SJSA1 (cell line): ENCODE measurements around the gene PLK3. TPM values are rescaled to one million over a fixed set of nuclear protein-coding genes. Genes with fewer than 3 reads are reported as not detected.
"Not testable (repeated sequence)": the region's sequence is repeated elsewhere in the genome, so short reads cannot be mapped to it uniquely, and the experiment has no call there.

Experiments used
- DNase-seq, 2 experiments: peaks; one replicate each; pipeline ENCODE4 v3.0.0-alpha.2; 2015 to 2020; ENCODE audit warnings: low spot score in 2 of 2, low read depth in 1 of 2
- H3K27ac ChIP-seq: fragments of 250-450 bp; sonication (Bioruptor Pico); 2 replicates; pipeline ENCODE4 v1.5.1; 2020; ENCODE audit warnings: mild to moderate bottlenecking, moderate library complexity
- H3K27me3 ChIP-seq: fragments of 250-450 bp; sonication (Bioruptor Pico); replicated peaks from 2 replicates; pipeline ENCODE4 v1.5.1; 2020; ENCODE audit warnings: mild to moderate bottlenecking, moderate library complexity
- H3K36me3 ChIP-seq: fragments of 250-450 bp; sonication (Bioruptor Pico); 2 replicates; pipeline ENCODE4 v1.5.1; 2020; ENCODE audit warnings: mild to moderate bottlenecking
- H3K4me1 ChIP-seq: fragments of 250-450 bp; sonication (Bioruptor Pico); replicated peaks from 2 replicates; pipeline ENCODE4 v1.6.1; 2021; ENCODE audit warnings: mild to moderate bottlenecking
- H3K4me3 ChIP-seq: fragments of 250-450 bp; sonication (Bioruptor Pico); 2 replicates; pipeline ENCODE4 v1.5.1; 2020; ENCODE audit warnings: mild to moderate bottlenecking
- H3K9me3 ChIP-seq: fragments of 250-450 bp; sonication (Bioruptor Pico); replicated peaks from 2 replicates; pipeline ENCODE4 v1.5.1; 2020; ENCODE audit warnings: mild to moderate bottlenecking
- total RNA-seq: library from RNA; depleted of rRNA; stranded (reverse); fragments of >200 nt; shearing (Covaris generic); gene quantifications from 2 replicates; pipeline ENCODE4 v1.2.3, GENCODE V29; 2014

Gene PLK3
- total RNA-seq, 1 experiment from 2014 or later: 7.0 TPM

DNA sequence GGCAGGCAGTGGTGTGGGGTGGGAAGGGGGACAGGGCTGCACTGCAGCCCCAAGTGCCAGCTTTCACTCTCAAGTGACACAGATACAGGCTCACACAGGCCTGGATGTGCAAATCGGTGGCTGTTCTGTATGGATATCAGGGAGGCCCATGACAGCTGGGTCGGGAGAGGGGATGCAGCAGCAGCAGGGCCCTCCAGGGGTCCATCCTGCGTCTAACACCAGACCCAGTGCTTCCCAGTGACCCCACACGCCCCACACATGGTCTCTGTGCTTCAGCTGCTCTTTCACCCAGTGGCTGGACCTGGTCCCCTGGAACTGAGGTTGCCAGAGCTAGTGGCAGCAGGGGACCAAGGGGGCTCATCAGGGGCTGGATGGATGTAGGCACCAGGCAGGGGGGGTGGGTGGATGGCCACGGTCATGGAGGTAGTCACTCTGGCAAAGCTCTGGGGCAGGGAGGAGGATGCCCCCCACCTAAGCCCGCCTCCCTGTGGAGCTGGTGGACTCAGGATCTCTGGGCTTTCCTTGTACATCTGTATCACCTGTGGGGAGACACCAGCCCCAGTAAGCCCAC is 22.0 kb downstream of the PLK3 start:
- peaks cover 7% of the 10 kb centered on the region for H3K36me3 ChIP-seq
- DNase-seq: no peak
- no peak overlapping the region for H3K4me3 ChIP-seq
- H3K27me3 ChIP-seq: no peaks in the 10 kb centered on the region
- H3K4me1 ChIP-seq: peaks cover 18% of the 10 kb centered on the region
- no peaks in the 10 kb centered on the region for H3K9me3 ChIP-seq
- no peak overlapping the region for H3K27ac ChIP-seq

GRCh38 chr1:44822981-44823451 is 22.8 kb downstream of the PLK3 start:
- H3K4me1 ChIP-seq: peaks cover 18% of the 10 kb centered on the region
- no peak overlapping the region for H3K4me3 ChIP-seq
- no peaks in the 10 kb centered on the region for H3K27me3 ChIP-seq
- no peaks in the 10 kb centered on the region for H3K9me3 ChIP-seq
- H3K27ac ChIP-seq: no peak overlapping the region
- H3K36me3 ChIP-seq: peaks cover 7% of the 10 kb centered on the region
- no peak for DNase-seq

DNA sequence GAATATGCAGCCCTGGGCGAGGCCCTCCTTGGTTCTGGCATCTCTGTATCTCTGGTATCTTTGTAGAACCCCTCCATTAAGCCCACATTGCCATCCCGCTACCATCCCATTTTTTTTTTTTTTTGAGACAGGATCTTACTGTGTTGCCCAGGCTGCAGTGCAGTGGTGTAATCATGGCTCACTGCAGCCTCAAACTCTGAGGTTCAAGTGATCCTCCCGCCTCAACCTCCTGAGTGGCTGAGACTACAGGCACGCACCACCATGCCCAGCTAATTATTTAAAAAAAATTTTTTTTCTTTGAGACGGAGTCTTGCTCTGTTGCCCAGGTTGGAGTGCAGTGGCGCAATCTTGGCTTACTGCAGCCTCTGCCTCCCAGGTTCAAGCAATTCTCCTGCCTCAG is 24.2 kb downstream of the PLK3 start:
- H3K9me3 ChIP-seq, H3K27ac ChIP-seq, H3K4me3 ChIP-seq, H3K27me3 ChIP-seq, H3K4me1 ChIP-seq, H3K36me3 ChIP-seq, DNase-seq: not testable (repeated sequence)

DNA sequence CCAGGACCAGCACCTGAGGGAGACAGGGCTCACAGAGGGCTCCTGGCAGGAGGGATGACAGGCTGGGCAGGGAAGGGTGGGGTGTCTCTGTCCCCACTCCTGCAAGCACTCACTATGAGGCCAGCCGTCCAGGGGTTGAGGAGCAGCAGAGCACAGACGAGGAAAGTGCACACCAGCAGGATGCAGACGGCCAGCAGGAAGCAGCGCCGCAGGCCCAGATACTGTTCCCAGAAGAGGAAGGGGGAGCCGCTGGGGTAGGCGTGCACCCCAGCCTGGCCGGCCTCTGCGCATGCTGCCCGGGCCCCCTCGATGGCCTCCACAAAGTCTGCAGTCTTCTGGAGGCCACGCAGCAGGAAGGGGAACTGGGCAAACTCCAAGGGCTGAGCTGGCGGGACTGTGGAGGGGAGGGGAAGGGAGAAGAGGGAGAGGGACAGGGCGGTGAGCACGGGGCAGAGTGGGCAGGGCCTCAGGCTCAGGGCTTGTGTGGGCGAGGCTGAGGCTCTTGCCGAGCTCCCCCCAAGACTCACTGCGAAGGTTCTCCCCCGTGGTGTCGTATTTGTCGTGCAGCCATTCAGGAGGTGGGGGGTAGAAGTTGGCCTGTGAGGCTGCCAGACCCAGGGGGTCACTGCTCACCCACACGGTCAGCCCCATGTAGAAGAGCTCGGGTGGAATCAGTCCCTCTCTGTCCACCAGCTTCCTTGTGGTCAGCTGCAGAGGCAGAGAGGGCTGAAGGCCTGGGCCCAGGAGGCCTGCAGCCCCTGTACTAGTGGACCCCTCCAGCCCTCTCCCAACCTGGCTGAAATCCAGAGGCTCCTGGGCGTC is 26.4 kb downstream of the PLK3 start:
- no peaks in the 10 kb centered on the region for H3K4me1 ChIP-seq
- no peak overlapping the region for H3K4me3 ChIP-seq
- no peaks in the 10 kb centered on the region for H3K9me3 ChIP-seq
- peaks cover 17% of the 10 kb centered on the region for H3K36me3 ChIP-seq
- no peak for DNase-seq
- H3K27me3 ChIP-seq: no peaks in the 10 kb centered on the region
- H3K27ac ChIP-seq: no peak overlapping the region

- Histone ChIP-seq H3K4me3 (no peak overlapping the region), H3K27ac (no peak overlapping the region), H3K27me3 (no peaks in the 10 kb centered on the region), H3K36me3 (peaks cover 22% of the 10 kb centered on the region), H3K4me1 (peaks cover 8% of the 10 kb centered on the region), H3K9me3 (no peaks in the 10 kb centered on the region)
- no peak for DNase-seq
These were observed 27.2 kb downstream of the PLK3 start for GRCh38 chr1:44827197-44828002.

DNA sequence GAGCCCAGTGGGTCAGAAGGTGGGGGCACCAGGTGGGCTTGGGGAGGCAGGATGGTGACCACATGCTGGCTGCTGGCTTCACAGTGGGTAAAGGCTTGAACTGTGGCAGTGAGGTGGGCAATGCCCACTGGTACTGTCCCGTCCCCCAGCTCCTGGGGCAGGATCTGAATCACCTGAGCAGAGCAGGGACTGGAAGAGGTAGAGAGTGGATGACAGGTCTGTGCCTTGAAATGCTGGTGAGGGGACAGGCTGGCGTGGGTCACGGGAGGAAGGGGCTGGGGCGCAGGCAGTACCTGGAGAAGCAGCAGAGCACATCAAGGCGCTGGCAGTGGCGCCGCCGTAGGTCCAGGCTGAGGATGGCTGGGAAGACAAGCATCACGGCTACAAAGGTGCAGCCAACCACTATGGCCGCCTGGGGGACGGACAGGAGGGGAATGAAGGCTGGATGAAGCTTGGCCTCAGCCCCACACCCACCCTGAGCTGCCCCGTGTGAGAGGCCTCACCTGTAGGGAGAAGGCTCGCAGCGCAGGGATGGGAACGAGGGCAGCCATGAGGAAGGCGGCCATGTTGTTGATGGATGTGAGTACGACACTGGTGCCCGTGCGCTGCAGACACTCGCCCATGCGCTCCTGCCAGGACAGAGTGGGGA is 27.9 kb downstream of the PLK3 start:
- Histone ChIP-seq H3K36me3 (peaks cover 19% of the 10 kb centered on the region), H3K9me3 (no peaks in the 10 kb centered on the region), H3K4me3 (no peak overlapping the region), H3K27ac (no peak overlapping the region), H3K27me3 (no peaks in the 10 kb centered on the region), H3K4me1 (peaks cover 15% of the 10 kb centered on the region)
- no peak for DNase-seq

DNA sequence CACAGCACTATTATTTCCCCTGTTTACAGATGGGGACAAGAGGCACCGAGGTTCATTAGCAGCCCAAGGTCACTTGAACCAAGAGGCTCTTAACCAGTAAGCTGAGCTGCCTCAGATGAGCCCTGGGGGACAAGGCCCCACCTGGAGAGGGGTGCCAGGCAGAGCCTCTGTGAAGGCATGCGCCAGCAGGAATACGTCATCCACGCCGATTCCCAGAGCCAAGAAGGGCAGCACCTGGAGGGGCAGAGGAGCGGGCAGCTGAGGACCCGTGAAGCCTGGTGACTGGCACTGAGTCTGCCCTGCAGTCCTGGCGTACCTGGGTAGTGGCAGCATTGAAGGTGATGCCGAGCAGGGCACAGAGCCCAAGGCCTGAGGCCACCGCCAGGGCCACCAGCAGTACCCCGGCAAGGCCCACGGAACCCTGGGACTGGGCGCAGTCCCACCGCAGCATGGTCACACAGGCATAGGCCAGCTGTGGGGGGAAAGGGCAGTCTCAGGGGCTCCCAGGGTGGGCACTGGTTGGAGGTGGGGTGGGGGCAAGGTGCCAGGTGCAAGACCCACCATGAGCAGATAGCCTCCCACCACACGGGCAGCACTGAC is 28.8 kb downstream of the PLK3 start:
- H3K27ac ChIP-seq: no peak overlapping the region
- peaks cover 15% of the 10 kb centered on the region for H3K4me1 ChIP-seq
- peaks cover 19% of the 10 kb centered on the region for H3K36me3 ChIP-seq
- H3K4me3 ChIP-seq: no peak overlapping the region
- H3K27me3 ChIP-seq: no peaks in the 10 kb centered on the region
- DNase-seq: no peak
- H3K9me3 ChIP-seq: no peaks in the 10 kb centered on the region

DNA sequence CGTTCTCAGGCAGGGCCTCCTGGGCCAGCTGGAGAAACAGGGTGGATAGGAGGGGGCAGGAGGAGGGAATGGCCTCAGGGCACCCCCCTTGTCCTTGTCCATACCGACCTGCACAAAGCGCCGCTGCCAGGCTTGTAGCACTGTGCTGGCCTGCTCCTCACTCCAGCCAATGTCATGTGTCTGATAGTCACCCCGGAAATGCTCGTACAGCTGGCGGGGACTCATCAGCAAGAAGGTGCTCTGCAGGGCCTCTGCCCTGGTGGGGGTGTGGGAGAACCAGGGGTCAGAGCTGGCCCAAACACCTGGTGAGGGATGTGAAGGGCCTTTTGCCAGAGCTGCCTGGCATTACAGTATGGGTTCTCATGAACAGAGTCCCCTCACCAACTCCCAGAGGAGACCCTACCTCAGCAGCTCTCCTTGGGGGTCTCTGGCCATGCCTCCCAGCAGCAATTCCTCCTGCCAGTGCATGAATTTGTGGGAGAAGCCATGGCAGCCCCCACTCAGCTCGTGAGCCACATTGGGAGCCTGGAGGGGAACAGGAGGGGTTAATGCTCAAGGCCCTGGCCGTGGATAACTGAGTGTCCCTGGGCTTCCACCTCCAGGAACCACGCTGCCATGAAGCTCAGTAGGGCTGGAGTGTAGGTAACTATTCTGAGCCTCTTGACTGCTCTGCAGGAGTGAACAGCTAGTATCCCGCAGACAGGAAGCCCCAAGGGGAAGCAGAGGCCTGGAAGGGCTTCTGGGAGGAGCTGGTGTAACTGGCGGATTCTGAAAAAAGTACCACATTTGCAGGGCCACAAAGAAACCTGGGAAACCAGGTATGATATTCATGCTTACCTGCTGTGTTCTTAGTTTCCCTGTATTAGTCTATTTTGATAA is 29.6 kb downstream of the PLK3 start:
- H3K4me1 ChIP-seq: peaks cover 15% of the 10 kb centered on the region
- no peaks in the 10 kb centered on the region for H3K27me3 ChIP-seq
- no peaks in the 10 kb centered on the region for H3K9me3 ChIP-seq
- DNase-seq: no peak
- H3K4me3 ChIP-seq: no peak overlapping the region
- H3K36me3 ChIP-seq: peaks cover 19% of the 10 kb centered on the region
- H3K27ac ChIP-seq: no peak overlapping the region

DNA sequence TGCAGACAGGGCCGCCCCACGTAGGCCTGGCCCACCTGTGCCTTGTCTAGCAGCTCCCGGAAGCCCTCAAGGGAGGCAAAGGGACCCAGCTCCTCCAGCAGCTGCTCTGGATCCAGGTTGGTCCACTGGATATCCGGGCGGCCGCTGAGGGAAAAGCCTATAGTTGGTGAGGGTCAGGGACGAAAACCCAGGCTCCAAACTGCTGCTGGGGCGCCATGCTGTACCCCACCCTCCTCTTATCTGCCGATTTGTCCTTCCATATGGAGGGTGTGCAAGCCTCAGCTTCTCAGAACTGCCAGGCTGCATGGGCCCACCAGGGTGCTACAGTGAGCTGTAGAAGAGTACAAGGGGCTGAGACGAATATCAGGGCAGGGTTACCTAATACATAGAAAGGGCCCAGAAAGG is 30.7 kb downstream of the PLK3 start:
- Histone ChIP-seq H3K36me3 (peaks cover 19% of the 10 kb centered on the region), H3K4me1 (peaks cover 18% of the 10 kb centered on the region), H3K27me3 (no peaks in the 10 kb centered on the region), H3K4me3 (no peak overlapping the region), H3K27ac (no peak overlapping the region), H3K9me3 (no peaks in the 10 kb centered on the region)
- no peak for DNase-seq

- DNase-seq: no peak
- peaks cover 22% of the 10 kb centered on the region for H3K36me3 ChIP-seq
- H3K4me1 ChIP-seq: peaks cover 23% of the 10 kb centered on the region
- no peaks in the 10 kb centered on the region for H3K9me3 ChIP-seq
- no peak overlapping the region for H3K27ac ChIP-seq
- no peak overlapping the region for H3K4me3 ChIP-seq
- H3K27me3 ChIP-seq: no peaks in the 10 kb centered on the region
These were observed 31.3 kb downstream of the PLK3 start for GRCh38 chr1:44831516-44831915.

GRCh38 chr1:44832056-44832705 is 32.0 kb downstream of the PLK3 start:
- H3K9me3 ChIP-seq: no peaks in the 10 kb centered on the region
- H3K4me1 ChIP-seq: peaks cover 23% of the 10 kb centered on the region
- H3K36me3 ChIP-seq: peaks cover 23% of the 10 kb centered on the region
- no peak overlapping the region for H3K27ac ChIP-seq
- no peak overlapping the region for H3K4me3 ChIP-seq
- no peaks in the 10 kb centered on the region for H3K27me3 ChIP-seq
- DNase-seq: peak; percentile 69 to 84

DNA sequence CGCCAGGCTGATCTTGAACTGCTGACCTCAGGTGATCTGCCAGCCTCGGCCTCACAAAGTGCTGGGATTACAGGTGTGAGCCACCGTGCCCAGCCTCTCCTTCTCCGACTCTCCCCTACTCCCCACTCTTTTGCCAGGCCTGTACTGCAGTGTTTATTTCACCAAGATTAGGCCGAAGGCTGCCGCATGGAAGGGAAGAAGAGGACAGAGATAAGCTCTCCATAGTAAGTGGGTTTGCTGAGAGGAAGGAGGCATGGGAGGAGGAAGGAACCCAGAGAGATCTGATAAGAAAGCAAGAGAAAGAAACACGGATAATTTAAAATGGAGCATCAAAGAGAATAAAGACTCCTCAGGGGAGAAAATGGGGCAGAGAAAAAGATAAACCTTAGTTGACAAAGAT is 34.2 kb downstream of the PLK3 start:
- Histone ChIP-seq H3K27ac (no peak overlapping the region), H3K27me3 (no peaks in the 10 kb centered on the region), H3K36me3 (peaks cover 28% of the 10 kb centered on the region), H3K4me3 (no peak overlapping the region), H3K4me1 (peaks cover 30% of the 10 kb centered on the region), H3K9me3 (no peaks in the 10 kb centered on the region)
- DNase-seq: no peak
